ENCODE data around the gene SAMD10. TPM values are rescaled to one million over a fixed set of nuclear protein-coding genes. Genes with fewer than 3 reads are reported as not detected.

SAMD10 gene
- polyA plus RNA-seq, 1 of the 3 experiments (the other 2 are of a cell fraction) = 11.6 TPM

GRCh38 chr20:63937596-63937995 is 41.8 kb downstream of the SAMD10 start:
- ChIA-PET CTCF (no interaction called here), POLR2A (no interaction called here)
- TF ChIP-seq IRF3 (IDR thresholded peaks at IDR 0.05; ENCODE audit: low read depth, low read length) (no peak), USF2 (IDR thresholded peaks at IDR 0.05; ENCODE audit: borderline replicate concordance, low read depth, low read length) (no peak), SIN3A (IDR thresholded peaks at IDR 0.05; ENCODE audit: borderline replicate concordance, low read depth, low read length) (no peak), PBX3 (IDR thresholded peaks at IDR 0.05) (no peak), FOXM1 (IDR thresholded peaks at IDR 0.05; ENCODE audit: low read depth) (no peak), TEAD4 (IDR thresholded peaks at IDR 0.05; ENCODE audit: borderline replicate concordance, insufficient read depth) (no peak), ZBTB33 (IDR thresholded peaks at IDR 0.05; ENCODE audit: borderline replicate concordance, low read depth) (no peak), TCF12 (IDR thresholded peaks at IDR 0.05) (no peak), NRF1 (IDR thresholded peaks at IDR 0.05; ENCODE audit: low read depth, low read length) (no peak), NFIC (IDR thresholded peaks at IDR 0.05; ENCODE audit: borderline replicate concordance) (no peak)
- no peaks in the 10 kb centered on the region for H3K4me1 ChIP-seq (ENCODE audit: control insufficient read depth in 1 of 2, insufficient read depth in 2 of 2, low read depth in 1 of 2, low read length in 1 of 2)
- H3F3A ChIP-seq (replicated peaks; ENCODE audit: insufficient read depth) = peaks cover 3% of the 10 kb centered on the region
- peaks cover 5% of the 10 kb centered on the region; the same call in 1 of the 2 replicates for H3K79me2 ChIP-seq (ENCODE audit: insufficient read depth)
- H4K20me1 ChIP-seq (ENCODE audit: insufficient read depth) = peaks cover 27% of the 10 kb centered on the region; the same call in 1 of the 2 replicates
- WGBS (ENCODE audit: low lambda C conversion rate) = 86% methylated on average over 11 of the region's 14 CpGs
- no peak overlapping the region for H2AFZ ChIP-seq (ENCODE audit: low read depth)
- peaks cover 0 to 50% of the 10 kb centered on the region in 2 experiments for H3K36me3 ChIP-seq (replicated peaks in 1 of 2; ENCODE audit: control insufficient read depth in 1 of 2, insufficient read depth in 2 of 2, low read length in 1 of 2)
- no peaks in the 10 kb centered on the region for H3K27me3 ChIP-seq (ENCODE audit: insufficient read depth)
- no peak overlapping the region for H3K27ac ChIP-seq (ENCODE audit: low read depth in 2 of 2, low read length in 1 of 2)
- no peaks in the 10 kb centered on the region for H3K9me2 ChIP-seq
- no peaks in the 10 kb centered on the region for H3K9me3 ChIP-seq
- no peak overlapping the region for H3K4me3 ChIP-seq (ENCODE audit: low read depth in 2 of 2, low read length in 1 of 2)
- no peak for DNase-seq
- H3K4me2 ChIP-seq = no peak overlapping the region
- H3K9ac ChIP-seq = no peak overlapping the region

- H3K36me3 ChIP-seq (replicated peaks in 1 of 2; ENCODE audit: control insufficient read depth in 1 of 2, insufficient read depth in 2 of 2, low read length in 1 of 2) = peaks cover 0 to 57% of the 10 kb centered on the region in 2 experiments
- WGBS (ENCODE audit: low lambda C conversion rate) = 95% methylated on average over 8 of the region's 9 CpGs
- H3K9ac ChIP-seq = no peak overlapping the region
- no peak for DNase-seq
- no peaks in the 10 kb centered on the region for H3K27me3 ChIP-seq (ENCODE audit: insufficient read depth)
- H4K20me1 ChIP-seq (ENCODE audit: insufficient read depth) = peaks cover 20% of the 10 kb centered on the region; the same call in 1 of the 2 replicates
- ChIA-PET POLR2A (no interaction called here), CTCF (interaction anchor here (1.1 to 2.2 kb wide), 4 partner anchors 12 to 160 kb away, joined by 3 to 7 read pairs (median 4); no protein-coding TSS in a partner anchor)
- no peaks in the 10 kb centered on the region for H3K9me3 ChIP-seq
- H3K79me2 ChIP-seq (ENCODE audit: insufficient read depth) = peaks cover 5% of the 10 kb centered on the region; the same call in 1 of the 2 replicates
- H2AFZ ChIP-seq (ENCODE audit: low read depth) = no peak overlapping the region
- no peak overlapping the region for H3K4me3 ChIP-seq (ENCODE audit: low read depth in 2 of 2, low read length in 1 of 2)
- H3K4me2 ChIP-seq = no peak overlapping the region
- no peaks in the 10 kb centered on the region for H3F3A ChIP-seq (replicated peaks; ENCODE audit: insufficient read depth)
- no peaks in the 10 kb centered on the region for H3K4me1 ChIP-seq (ENCODE audit: control insufficient read depth in 1 of 2, insufficient read depth in 2 of 2, low read depth in 1 of 2, low read length in 1 of 2)
- no peaks in the 10 kb centered on the region for H3K9me2 ChIP-seq
- no peak overlapping the region for H3K27ac ChIP-seq (ENCODE audit: low read depth in 2 of 2, low read length in 1 of 2)
- TF ChIP-seq USF1 (IDR thresholded peaks at IDR 0.05; ENCODE audit: borderline replicate concordance, low read depth) (no peak), GABPA (IDR thresholded peaks at IDR 0.05; ENCODE audit: low read depth) (no peak), ZBTB33 (IDR thresholded peaks at IDR 0.05; ENCODE audit: borderline replicate concordance, low read depth) (no peak), FOXM1 (IDR thresholded peaks at IDR 0.05; ENCODE audit: low read depth) (no peak), RCOR1 (IDR thresholded peaks at IDR 0.05; ENCODE audit: low read length) (no peak), RXRA (IDR thresholded peaks at IDR 0.05; ENCODE audit: borderline replicate concordance, low read depth) (no peak), NRF1 (IDR thresholded peaks at IDR 0.05; ENCODE audit: low read depth, low read length) (no peak), POLR2AphosphoS5 (IDR thresholded peaks at IDR 0.05; ENCODE audit: low read depth, low read length) (no peak), EZH2phosphoT487 (IDR thresholded peaks at IDR 0.05; ENCODE audit: borderline replicate concordance, low read depth) (no peak), CHD2 (IDR thresholded peaks at IDR 0.05; ENCODE audit: low read length, partially characterized antibody) (no peak), GATA2 (CRISPR knock-in tag; IDR thresholded peaks at IDR 0.05) (no peak), EP300 (IDR thresholded peaks at IDR 0.05; ENCODE audit: borderline replicate concordance in 1 of 2, low read depth in 1 of 2, low read length in 1 of 2) (no peak), SIN3A (IDR thresholded peaks at IDR 0.05; ENCODE audit: borderline replicate concordance, low read depth, low read length) (no peak)
Measured at GRCh38 chr20:63935447-63935846, 44.0 kb downstream of the SAMD10 start.
